HL-60 (cell line): ENCODE data around the gene KLC4.
"Not testable (repeated sequence)": the region's sequence is repeated elsewhere in the genome, so short reads cannot be mapped to it uniquely, and the experiment has no call there.

Experiments
- GABPA ChIP-seq: IDR thresholded peaks from 2 replicates; pipeline ENCODE4 v1.6.1; 2012; ENCODE audit warnings: low read depth
- POLR2AphosphoS5 ChIP-seq: IDR thresholded peaks from 2 replicates; pipeline ENCODE4 v1.6.1; 2012; ENCODE audit warnings: low read depth
- TF ChIP-seq, protein P1 (sequence below): IDR thresholded peaks from one replicate; pipeline ENCODE4 v1.5.1; 2011; ENCODE audit warnings: low read length, control low read depth, inconsistent platforms; ENCODE audit not compliant: insufficient read depth

DNA sequence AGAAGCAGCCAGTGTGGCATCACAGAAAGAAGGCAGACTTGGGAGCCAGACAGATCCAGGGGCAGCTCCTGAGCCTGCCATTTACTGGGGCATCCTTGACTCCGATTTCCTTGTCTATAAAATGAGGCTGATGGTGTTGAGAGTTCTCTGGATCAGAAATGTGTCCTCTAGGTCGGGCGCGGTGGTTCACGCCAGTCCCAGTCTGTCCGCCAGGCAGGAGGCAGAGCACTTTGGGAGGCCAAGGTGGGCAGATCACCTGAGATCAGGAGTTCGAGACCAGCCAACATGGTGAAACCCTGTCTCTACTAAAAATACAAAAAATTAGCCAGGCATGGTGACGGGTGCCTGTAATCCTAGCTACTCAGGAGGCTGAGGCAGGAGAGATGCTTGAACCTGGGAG, 58.0 kb downstream of the KLC4 start:
- TF ChIP-seq, protein P1, sequence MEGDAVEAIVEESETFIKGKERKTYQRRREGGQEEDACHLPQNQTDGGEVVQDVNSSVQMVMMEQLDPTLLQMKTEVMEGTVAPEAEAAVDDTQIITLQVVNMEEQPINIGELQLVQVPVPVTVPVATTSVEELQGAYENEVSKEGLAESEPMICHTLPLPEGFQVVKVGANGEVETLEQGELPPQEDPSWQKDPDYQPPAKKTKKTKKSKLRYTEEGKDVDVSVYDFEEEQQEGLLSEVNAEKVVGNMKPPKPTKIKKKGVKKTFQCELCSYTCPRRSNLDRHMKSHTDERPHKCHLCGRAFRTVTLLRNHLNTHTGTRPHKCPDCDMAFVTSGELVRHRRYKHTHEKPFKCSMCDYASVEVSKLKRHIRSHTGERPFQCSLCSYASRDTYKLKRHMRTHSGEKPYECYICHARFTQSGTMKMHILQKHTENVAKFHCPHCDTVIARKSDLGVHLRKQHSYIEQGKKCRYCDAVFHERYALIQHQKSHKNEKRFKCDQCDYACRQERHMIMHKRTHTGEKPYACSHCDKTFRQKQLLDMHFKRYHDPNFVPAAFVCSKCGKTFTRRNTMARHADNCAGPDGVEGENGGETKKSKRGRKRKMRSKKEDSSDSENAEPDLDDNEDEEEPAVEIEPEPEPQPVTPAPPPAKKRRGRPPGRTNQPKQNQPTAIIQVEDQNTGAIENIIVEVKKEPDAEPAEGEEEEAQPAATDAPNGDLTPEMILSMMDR = not testable (repeated sequence)
- not testable (repeated sequence) for TF ChIP-seq POLR2AphosphoS5, GABPA
